HG02970 (cell line): Measurements from ENCODE around the gene GGT1.
"Not testable (repeated sequence)": the region's sequence is repeated elsewhere in the genome, so short reads cannot be mapped to it uniquely, and the experiment has no call there.

Experiments used
- ATAC-seq: cut with Tn5 transposase; IDR thresholded peaks from one replicate; pipeline ENCODE4 v1.9.1; 2021; ENCODE audit warnings: mild to moderate bottlenecking, moderate library complexity, moderate number of reproducible peaks; ENCODE audit not compliant: unreplicated experiment, low FRiP score

GGT1 gene

GRCh38 chr22:24633231-24634023 lies 30.4 kb downstream of the GGT1 start:
- ATAC-seq = not testable (repeated sequence)

GRCh38 chr22:24634776-24635389 lies 31.9 kb downstream of the GGT1 start:
- ATAC-seq = not testable (repeated sequence)

- not testable (repeated sequence) for ATAC-seq
Measured at GRCh38 chr22:24636513-24636912, 33.5 kb downstream of the GGT1 start.

GRCh38 chr22:24642307-24642706 lies 39.3 kb downstream of the GGT1 start:
- not testable (repeated sequence) for ATAC-seq

GRCh38 chr22:24644409-24644808 lies 41.4 kb downstream of the GGT1 start:
- not testable (repeated sequence) for ATAC-seq

- ATAC-seq = not testable (repeated sequence)
Measured at GRCh38 chr22:24645408-24646399, 42.7 kb downstream of the GGT1 start.

GRCh38 chr22:24646756-24647155 lies 43.8 kb downstream of the GGT1 start:
- not testable (repeated sequence) for ATAC-seq

- not testable (repeated sequence) for ATAC-seq
Measured at GRCh38 chr22:24649371-24649770, 46.4 kb downstream of the GGT1 start.

- not testable (repeated sequence) for ATAC-seq
Measured at GRCh38 chr22:24650884-24651283, 47.9 kb downstream of the GGT1 start.

- not testable (repeated sequence) for ATAC-seq
Measured at GRCh38 chr22:24665395-24665794, 62.4 kb downstream of the GGT1 start.

GRCh38 chr22:24667904-24668303 lies 64.9 kb downstream of the GGT1 start:
- not testable (repeated sequence) for ATAC-seq

- ATAC-seq = not testable (repeated sequence)
Measured at GRCh38 chr22:24672532-24672931, 69.5 kb downstream of the GGT1 start.
